OCI-LY7 (cell line): ENCODE data around the gene LRRC8C. TPM values are rescaled to one million over a fixed set of nuclear protein-coding genes. Genes with fewer than 3 reads are reported as not detected.

ENCODE experiments used
- BruUV-seq: library from RNA; stranded (reverse); fragments of 400-500 nt; replicated peaks from 2 replicates; lab custom pipeline; 2021; lab: Mats Ljungman, UMichigan
- CTCF ChIA-PET: fragments of 300-600 bp; sonication (Branson Sonifier 250); formaldehyde crosslinking; loops from one replicate; lab custom pipeline; 2022; ENCODE audit warnings: antibody characterized with exemption; ENCODE audit not compliant: unreplicated experiment; lab: Charles Lee
- POLR2A ChIA-PET: fragments of 300-600 bp; sonication (Branson Sonifier 250); formaldehyde crosslinking; loops from one replicate; lab custom pipeline; 2022; ENCODE audit warnings: antibody characterized with exemption; lab: Charles Lee
- DNase-seq: peaks from one replicate; pipeline ENCODE4 v3.0.0-alpha.2; 2015; ENCODE audit warnings: low spot score
- H2AFZ ChIP-seq: fragments of 200-600 bp; sonication (generic), shearing (Covaris generic); 2 replicates; pipeline ENCODE4 v1.6.1; 2014; ENCODE audit warnings: mild to moderate bottlenecking, antibody characterized with exemption, low read length, moderate library complexity
- H3K27ac ChIP-seq: fragments of 200-600 bp; sonication (generic); 2 replicates; pipeline ENCODE4 v1.5.1; 2014; ENCODE audit warnings: mixed run types, low read depth, mild to moderate bottlenecking, moderate library complexity, low read length, inconsistent platforms; ENCODE audit not compliant: poor library complexity, severe bottlenecking
- H3K36me3 ChIP-seq: fragments of 200-600 bp; sonication (generic); 2 replicates; pipeline ENCODE4 v1.6.1; 2014; ENCODE audit warnings: mild to moderate bottlenecking, antibody characterized with exemption, low read length, moderate library complexity, mixed read lengths; ENCODE audit not compliant: insufficient read depth
- H3K4me1 ChIP-seq: fragments of 200-600 bp; sonication (generic); 2 replicates; pipeline ENCODE4 v1.5.1; 2014; ENCODE audit warnings: mild to moderate bottlenecking, low read length; ENCODE audit not compliant: insufficient read depth, poor library complexity, severe bottlenecking
- H3K4me2 ChIP-seq: fragments of 200-600 bp; sonication (generic); 2 replicates; pipeline ENCODE4 v1.6.1; 2014; ENCODE audit warnings: mild to moderate bottlenecking, low read length
- H3K4me3 ChIP-seq: fragments of 200-600 bp; sonication (generic); 2 replicates; pipeline ENCODE4 v1.5.1; 2014; ENCODE audit warnings: mild to moderate bottlenecking, low read depth, low read length; ENCODE audit not compliant: poor library complexity, severe bottlenecking
- H3K79me2 ChIP-seq: fragments of 200-600 bp; sonication (generic); 2 replicates; pipeline ENCODE4 v1.6.1; 2016; ENCODE audit warnings: low read depth, mild to moderate bottlenecking, low read length, moderate library complexity, mixed read lengths; ENCODE audit not compliant: insufficient read depth
- H3K9me2 ChIP-seq: fragments of 200-600 bp; sonication (generic); 2 replicates; pipeline ENCODE4 v1.6.1; 2016; ENCODE audit warnings: mild to moderate bottlenecking, low read length, mixed read lengths; ENCODE audit not compliant: insufficient read depth
- H3K9me3 ChIP-seq: fragments of 200-600 bp; sonication (generic); 2 replicates; pipeline ENCODE4 v1.6.1; 2014; ENCODE audit warnings: mild to moderate bottlenecking, mixed run types, low read length, mixed read lengths
- H4K20me1 ChIP-seq: fragments of 200-600 bp; sonication (generic); 2 replicates; pipeline ENCODE4 v1.6.1; 2014; ENCODE audit warnings: mild to moderate bottlenecking, antibody characterized with exemption, low read length, moderate library complexity, mixed read lengths; ENCODE audit not compliant: insufficient read depth
- EZH2phosphoT487 ChIP-seq: fragments of 200-600 bp; sonication (generic); IDR thresholded peaks from 2 replicates; pipeline ENCODE4 v1.6.1; 2018; ENCODE audit warnings: low read depth, borderline replicate concordance, mild to moderate bottlenecking, mixed run types, antibody characterized with exemption, low read length, moderate library complexity, mixed read lengths
- intact Hi-C: fragments of 100-400 bp; cut with micrococcal nuclease; formaldehyde crosslinking; loops from one replicate; pipeline ENCODE4 v1.10.0; 2022; ENCODE audit not compliant: unreplicated experiment
- total RNA-seq, 2 experiments: library from RNA; depleted of rRNA in 1 of 2; stranded (reverse); fragments of >200 nt in 1 of 2; shearing (Covaris generic) in 1 of 2; gene quantifications; 2 replicates each; pipeline ENCODE4 v1.2.3, GENCODE V29; 2014 to 2022
- TF ChIP-seq, protein P1 (sequence below): fragments of 200-600 bp; sonication (generic); conservative IDR thresholded peaks from 2 replicates; pipeline ENCODE4 v1.5.1; 2014; ENCODE audit warnings: mild to moderate bottlenecking, antibody characterized with exemption, low read length, moderate library complexity, mixed read lengths

The LRRC8C gene
- total RNA-seq, 2 experiments from 2014 or later = 6.0 to 9.0 TPM

- H2AFZ ChIP-seq = peak overlapping the region; percentile 16; the same call in 1 of the 2 replicates
- peak overlapping the region; percentile 76 for H3K4me2 ChIP-seq
- no peaks in the 10 kb centered on the region for H3K9me3 ChIP-seq
- no peak overlapping the region for H3K27ac ChIP-seq
- DNase-seq = peak; percentile 85
- peaks cover 40% of the 10 kb centered on the region for H3K4me1 ChIP-seq
- BruUV-seq = no TSS peak
- H3K9me2 ChIP-seq = no peaks in the 10 kb centered on the region
- TF ChIP-seq EZH2phosphoT487 = no peak
- no peaks in the 10 kb centered on the region for H3K36me3 ChIP-seq
- intact Hi-C loops = no loop called here
- no peaks in the 10 kb centered on the region for H4K20me1 ChIP-seq
- H3K79me2 ChIP-seq = peaks cover 29% of the 10 kb centered on the region; the same call in 1 of the 2 replicates
- POLR2A ChIA-PET = interaction anchor here (0.6 to 2.7 kb wide), 12 partner anchors 9 to 87 kb away, joined by 3 to 12 read pairs (median 4); no protein-coding TSS in a partner anchor
- CTCF ChIA-PET = no interaction called here
- H3K4me3 ChIP-seq = peak overlapping the region; percentile 46
These were observed 37.2 kb downstream of the LRRC8C start for GRCh38 chr1:89670163-89670562.

GRCh38 chr1:89670711-89671110 lies 37.8 kb downstream of the LRRC8C start:
- DNase-seq = no peak
- Histone ChIP-seq H3K79me2 (peaks cover 29% of the 10 kb centered on the region; the same call in 1 of the 2 replicates), H3K9me3 (no peaks in the 10 kb centered on the region), H4K20me1 (no peaks in the 10 kb centered on the region), H3K36me3 (no peaks in the 10 kb centered on the region), H3K9me2 (no peaks in the 10 kb centered on the region), H3K27ac (no peak overlapping the region), H3K4me2 (peak overlapping the region; percentile 76), H3K4me1 (peaks cover 40% of the 10 kb centered on the region), H3K4me3 (no peak overlapping the region), H2AFZ (no peak overlapping the region)
- POLR2A ChIA-PET = interaction anchor here (0.5 to 2.7 kb wide), 10 partner anchors 10 to 187 kb away, joined by 3 to 12 read pairs (median 4); no protein-coding TSS in a partner anchor
- intact Hi-C loops = no loop called here
- CTCF ChIA-PET = no interaction called here
- no TSS peak for BruUV-seq
- TF ChIP-seq, protein P1, sequence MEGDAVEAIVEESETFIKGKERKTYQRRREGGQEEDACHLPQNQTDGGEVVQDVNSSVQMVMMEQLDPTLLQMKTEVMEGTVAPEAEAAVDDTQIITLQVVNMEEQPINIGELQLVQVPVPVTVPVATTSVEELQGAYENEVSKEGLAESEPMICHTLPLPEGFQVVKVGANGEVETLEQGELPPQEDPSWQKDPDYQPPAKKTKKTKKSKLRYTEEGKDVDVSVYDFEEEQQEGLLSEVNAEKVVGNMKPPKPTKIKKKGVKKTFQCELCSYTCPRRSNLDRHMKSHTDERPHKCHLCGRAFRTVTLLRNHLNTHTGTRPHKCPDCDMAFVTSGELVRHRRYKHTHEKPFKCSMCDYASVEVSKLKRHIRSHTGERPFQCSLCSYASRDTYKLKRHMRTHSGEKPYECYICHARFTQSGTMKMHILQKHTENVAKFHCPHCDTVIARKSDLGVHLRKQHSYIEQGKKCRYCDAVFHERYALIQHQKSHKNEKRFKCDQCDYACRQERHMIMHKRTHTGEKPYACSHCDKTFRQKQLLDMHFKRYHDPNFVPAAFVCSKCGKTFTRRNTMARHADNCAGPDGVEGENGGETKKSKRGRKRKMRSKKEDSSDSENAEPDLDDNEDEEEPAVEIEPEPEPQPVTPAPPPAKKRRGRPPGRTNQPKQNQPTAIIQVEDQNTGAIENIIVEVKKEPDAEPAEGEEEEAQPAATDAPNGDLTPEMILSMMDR = no peak
- no peak for TF ChIP-seq EZH2phosphoT487

DNA sequence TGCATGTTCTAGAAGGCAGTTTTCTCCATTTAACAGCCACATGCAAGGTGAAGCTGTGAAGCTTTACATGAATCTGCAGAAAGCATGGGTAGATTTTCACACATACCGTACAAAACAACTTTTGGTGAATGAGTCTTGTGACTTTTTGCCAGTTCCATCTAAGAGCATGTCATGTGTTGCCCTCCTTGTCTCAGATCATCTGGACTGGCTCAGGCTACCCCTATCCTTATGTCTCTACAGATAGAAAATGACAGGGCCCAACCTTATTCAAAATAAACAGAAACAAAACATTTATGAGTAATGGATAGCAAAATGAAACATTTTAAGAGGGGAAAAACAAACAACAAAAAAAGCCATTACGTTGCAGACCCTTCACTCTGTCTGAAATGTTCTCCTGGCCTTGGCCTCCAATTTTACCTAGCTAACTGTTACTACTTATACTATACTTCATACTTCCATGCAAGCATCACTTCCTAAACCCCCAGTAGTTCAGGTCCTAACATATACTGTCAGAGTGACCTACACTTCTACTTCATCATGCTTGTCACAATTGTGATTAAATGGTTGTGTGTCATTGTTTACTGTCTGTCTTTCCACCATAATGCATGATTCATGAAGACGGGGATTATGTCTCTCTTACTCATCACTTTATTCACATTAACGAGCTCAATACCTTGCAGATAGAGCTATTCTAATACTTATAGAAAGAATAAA lies 39.0 kb downstream of the LRRC8C start:
- Histone ChIP-seq H3K9me2 (no peaks in the 10 kb centered on the region), H2AFZ (no peak overlapping the region), H4K20me1 (no peaks in the 10 kb centered on the region), H3K4me3 (no peak overlapping the region), H3K9me3 (no peaks in the 10 kb centered on the region), H3K79me2 (peaks cover 29% of the 10 kb centered on the region; the same call in 1 of the 2 replicates), H3K36me3 (no peaks in the 10 kb centered on the region), H3K4me1 (peaks cover 40% of the 10 kb centered on the region), H3K27ac (no peak overlapping the region), H3K4me2 (no peak overlapping the region)
- no TSS peak for BruUV-seq
- POLR2A ChIA-PET = interaction anchor here (0.6 to 2.7 kb wide), 6 partner anchors 11 to 1895 kb away, joined by 3 to 12 read pairs (median 3); no protein-coding TSS in a partner anchor
- no peak for DNase-seq
- TF ChIP-seq, protein P1 = no peak
- no peak for TF ChIP-seq EZH2phosphoT487
- CTCF ChIA-PET = no interaction called here
- intact Hi-C loops = no loop called here
